Smooth muscle cell (in vitro differentiated cells): ENCODE results near the gene ARL16. TPM values are rescaled to one million over a fixed set of nuclear protein-coding genes. Genes with fewer than 3 reads are reported as not detected.

Experiments used
- DNase-seq: peaks from one replicate; lab custom pipeline; 2025; ENCODE audit not compliant: unreplicated experiment; lab: John Stamatoyannopoulos, UW
- H2AFZ ChIP-seq: fragments of 200-600 bp; sonication (generic); 2 replicates; pipeline ENCODE4 v1.6.0; 2016; ENCODE audit warnings: antibody characterized with exemption, low read depth, mild to moderate bottlenecking
- H3F3A ChIP-seq: fragments of 200-600 bp; sonication (generic); 2 replicates; pipeline ENCODE4 v1.6.0; 2017; ENCODE audit warnings: antibody characterized with exemption, low read depth
- H3K27ac ChIP-seq: fragments of 200-600 bp; sonication (generic); 2 replicates; pipeline ENCODE4 v1.5.1; 2016; ENCODE audit warnings: low read depth, mild to moderate bottlenecking
- H3K27me3 ChIP-seq: fragments of 200-600 bp; sonication (generic); 2 replicates; pipeline ENCODE4 v1.6.1; 2016; ENCODE audit warnings: low read depth, mild to moderate bottlenecking
- H3K36me3 ChIP-seq: fragments of 200-600 bp; sonication (generic); 2 replicates; pipeline ENCODE4 v1.5.1; 2016; ENCODE audit warnings: low read depth
- H3K4me1 ChIP-seq: fragments of 200-600 bp; sonication (generic); 2 replicates; pipeline ENCODE4 v1.5.1; 2016; ENCODE audit warnings: low read depth
- H3K4me2 ChIP-seq: fragments of 200-600 bp; sonication (generic); 2 replicates; pipeline ENCODE4 v1.6.0; 2016; ENCODE audit warnings: mild to moderate bottlenecking
- H3K4me3 ChIP-seq: fragments of 200-600 bp; sonication (generic); 2 replicates; pipeline ENCODE4 v1.5.1; 2016; ENCODE audit warnings: mild to moderate bottlenecking
- H3K79me2 ChIP-seq: fragments of 200-600 bp; sonication (generic); 2 replicates; pipeline ENCODE4 v1.6.0; 2016; ENCODE audit warnings: low read depth, mild to moderate bottlenecking
- H3K9ac ChIP-seq: fragments of 200-600 bp; sonication (generic); 2 replicates; pipeline ENCODE4 v1.6.0; 2016; ENCODE audit warnings: low read depth
- H3K9me3 ChIP-seq: fragments of 200-600 bp; sonication (generic); replicated peaks from 2 replicates; pipeline ENCODE4 v1.5.1; 2016; ENCODE audit warnings: low read depth
- H4K20me1 ChIP-seq: fragments of 200-600 bp; sonication (generic); 2 replicates; pipeline ENCODE4 v1.6.0; 2016; ENCODE audit warnings: low read depth
- CTCF ChIP-seq: fragments of 200-600 bp; sonication (generic); IDR thresholded peaks from 2 replicates; pipeline ENCODE4 v1.5.1; 2017; ENCODE audit warnings: borderline replicate concordance, mild to moderate bottlenecking, antibody characterized with exemption; ENCODE audit not compliant: insufficient read depth, poor library complexity, severe bottlenecking
- WGBS: methylation state at CpG from one replicate; pipeline ENCODE4 v1.1.7; 2016; ENCODE audit warnings: low lambda C conversion rate; 5-methylcytosine and 5-hydroxymethylcytosine counted together
- polyA plus RNA-seq: library from polyadenylated mRNA; unstranded; fragments of >200 nt; fragmentation: Nextera tagmentation; extraction: Ambion mirVana; gene quantifications from 2 replicates; pipeline ENCODE4 v1.2.1, GENCODE V29; 2016
- total RNA-seq: library from RNA; depleted of rRNA; stranded (reverse); fragments of >200 nt; gene quantifications from 2 replicates; pipeline ENCODE4 v1.2.3, GENCODE V29; 2014

Gene ARL16
- total and polyA plus RNA-seq, 2 experiments from 2014 or later: 22.3 to 62.1 TPM

GRCh38 chr17:81725439-81725838, 41.8 kb upstream of the ARL16 start:
- WGBS: 93% methylated on average over 9 of the region's 9 CpGs
- Histone ChIP-seq H3K9ac (no peak overlapping the region), H3K27me3 (no peaks in the 10 kb centered on the region), H3K4me2 (no peak overlapping the region), H3K9me3 (no peaks in the 10 kb centered on the region), H4K20me1 (no peaks in the 10 kb centered on the region), H2AFZ (no peak overlapping the region), H3K79me2 (no peaks in the 10 kb centered on the region), H3K27ac (no peak overlapping the region), H3K4me1 (no peaks in the 10 kb centered on the region), H3K36me3 (no peaks in the 10 kb centered on the region), H3F3A (no peaks in the 10 kb centered on the region), H3K4me3 (no peak overlapping the region)
- DNase-seq: no peak
- no peak for TF ChIP-seq CTCF

GRCh38 chr17:81723651-81724209, 40.1 kb upstream of the ARL16 start:
- no peaks in the 10 kb centered on the region for H3K9me3 ChIP-seq
- H3F3A ChIP-seq: no peaks in the 10 kb centered on the region
- H3K9ac ChIP-seq: no peak overlapping the region
- TF ChIP-seq CTCF: no peak
- H3K36me3 ChIP-seq: no peaks in the 10 kb centered on the region
- H3K79me2 ChIP-seq: no peaks in the 10 kb centered on the region
- no peak overlapping the region for H3K4me2 ChIP-seq
- no peak overlapping the region for H3K27ac ChIP-seq
- no peak overlapping the region for H2AFZ ChIP-seq
- no peaks in the 10 kb centered on the region for H3K4me1 ChIP-seq
- 76% methylated on average over 12 of the region's 12 CpGs for WGBS
- DNase-seq: no peak
- no peaks in the 10 kb centered on the region for H3K27me3 ChIP-seq
- no peak overlapping the region for H3K4me3 ChIP-seq
- H4K20me1 ChIP-seq: no peaks in the 10 kb centered on the region

- Histone ChIP-seq H3K9ac (no peak overlapping the region), H3K4me1 (no peaks in the 10 kb centered on the region), H3F3A (no peaks in the 10 kb centered on the region), H3K27me3 (no peaks in the 10 kb centered on the region), H2AFZ (no peak overlapping the region), H3K4me2 (no peak overlapping the region), H3K79me2 (no peaks in the 10 kb centered on the region), H3K36me3 (no peaks in the 10 kb centered on the region), H3K4me3 (no peak overlapping the region), H3K9me3 (no peaks in the 10 kb centered on the region), H4K20me1 (no peaks in the 10 kb centered on the region), H3K27ac (no peak overlapping the region)
- WGBS: 73% methylated on average over 10 of the region's 10 CpGs
- DNase-seq: no peak
- no peak for TF ChIP-seq CTCF
Measured at GRCh38 chr17:81722184-81723120, 38.9 kb upstream of the ARL16 start.
